ENCODE data around the gene ZNF415.

Gene ZNF415

DNA sequence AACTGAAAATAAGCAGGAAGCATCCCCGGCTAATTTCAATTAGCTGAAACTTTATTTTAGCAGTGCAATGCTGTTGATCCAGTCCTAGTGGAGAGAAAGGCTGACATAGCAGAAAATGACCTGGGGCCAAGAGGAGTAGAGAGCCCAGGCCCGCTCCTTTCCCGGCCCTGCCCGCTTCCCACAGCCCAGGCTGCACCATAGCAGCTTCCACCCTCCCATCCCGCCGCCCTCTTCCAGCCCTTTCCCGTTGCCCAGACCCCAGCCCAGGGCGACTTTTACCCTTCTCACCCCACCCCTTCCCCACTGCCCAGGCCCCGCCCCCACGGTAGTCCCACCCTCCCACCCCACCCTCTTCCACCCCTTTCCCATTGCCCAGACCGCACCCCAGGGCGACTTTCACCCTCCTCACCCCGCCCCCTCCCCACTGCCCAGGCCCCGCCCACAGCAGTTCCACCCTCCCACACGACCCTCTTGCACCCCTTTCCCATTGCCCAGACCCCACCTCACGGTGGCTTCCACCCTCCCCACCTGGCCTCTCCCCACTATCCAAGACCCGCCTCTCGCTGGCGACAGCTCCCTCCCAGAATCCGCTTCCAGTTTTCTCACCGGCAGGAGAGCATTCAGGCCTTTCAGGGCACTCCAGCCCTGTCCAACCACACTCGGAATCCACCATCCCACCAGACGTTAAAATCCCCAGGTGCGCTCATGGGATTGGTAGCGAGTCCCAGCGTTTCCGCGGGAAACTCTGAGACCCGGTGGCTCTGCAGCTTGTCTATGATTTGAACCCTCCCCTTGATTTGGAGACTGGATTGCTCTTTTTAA, 37.7 kb downstream of the ZNF415 start:
- Histone ChIP-seq H3K4me1 (ENCODE audit: control insufficient read depth, insufficient read depth, low read length) (no peaks in the 10 kb centered on the region), H3K9me3 (ENCODE audit: control insufficient read depth, insufficient read depth, low read depth, low read length) (peaks cover 2% of the 10 kb centered on the region; the same call in 1 of the 2 replicates), H3K36me3 (ENCODE audit: control insufficient read depth in 2 of 2, insufficient read depth in 1 of 2, low read length in 2 of 2) (peaks cover 0 to 49% of the 10 kb centered on the region in 2 experiments; a peak in 2 of 3 replicates), H3K27ac (ENCODE audit: extremely low read depth, low read depth, low read length) (no peak overlapping the region), H3K4me3 (ENCODE audit: low read depth, low read length) (no peak overlapping the region)
- TF ChIP-seq ZBTB21 (tag by site-specific recombination; IDR thresholded peaks at IDR 0.05) (no peak), ZNF747 (tag by site-specific recombination; IDR thresholded peaks at IDR 0.05) (no peak), ZNF521 (tag by site-specific recombination; IDR thresholded peaks at IDR 0.05) (no peak), ZNF433 (tag by site-specific recombination; IDR thresholded peaks at IDR 0.05; ENCODE audit: low read depth) (no peak), ZNF138 (tag by site-specific recombination; IDR thresholded peaks at IDR 0.05; ENCODE audit: borderline replicate concordance) (no peak)
- POLR2A ChIA-PET = no interaction called here
- CTCF ChIA-PET = no interaction called here

DNA sequence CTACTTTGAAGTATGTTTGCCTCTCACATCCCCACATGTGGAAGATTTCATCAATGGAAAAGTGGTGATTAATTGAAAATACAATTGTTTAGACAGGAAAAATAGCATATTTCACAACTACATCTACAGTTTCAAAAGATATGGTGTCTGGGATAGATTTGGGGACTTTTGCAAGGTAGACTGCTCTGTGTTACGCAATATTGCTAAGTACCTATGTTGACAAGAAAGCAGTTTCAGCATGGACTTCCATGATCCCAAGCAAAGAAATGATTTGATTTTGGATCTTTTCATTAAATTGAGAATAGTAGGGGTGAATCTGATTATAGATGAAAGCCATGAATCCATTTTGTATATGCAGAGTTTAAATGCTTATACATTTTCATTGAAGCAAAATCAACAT, 40.0 kb downstream of the ZNF415 start:
- POLR2A ChIA-PET = no interaction called here
- H3K9me3 ChIP-seq (ENCODE audit: control insufficient read depth, insufficient read depth, low read depth, low read length) = peaks cover 2% of the 10 kb centered on the region; the same call in 1 of the 2 replicates
- no peak overlapping the region for H3K4me3 ChIP-seq (ENCODE audit: low read depth, low read length)
- H3K4me1 ChIP-seq (ENCODE audit: control insufficient read depth, insufficient read depth, low read length) = no peaks in the 10 kb centered on the region
- H3K27ac ChIP-seq (ENCODE audit: extremely low read depth, low read depth, low read length) = no peak overlapping the region
- TF ChIP-seq ZNF549 (tag by site-specific recombination; IDR thresholded peaks at IDR 0.05) (no peak), ZNF423 (tag by site-specific recombination; IDR thresholded peaks at IDR 0.05) (no peak), ZNF660 (tag by site-specific recombination; IDR thresholded peaks at IDR 0.05) (no peak), ZFP69B (tag by site-specific recombination; IDR thresholded peaks at IDR 0.05) (no peak), YY1 (tag by site-specific recombination; IDR thresholded peaks at IDR 0.05) (no peak), ZNF26 (tag by site-specific recombination; IDR thresholded peaks at IDR 0.05) (no peak), ZNF214 (tag by site-specific recombination; IDR thresholded peaks at IDR 0.05; ENCODE audit: borderline replicate concordance) (no peak), BCL11A (tag by site-specific recombination; IDR thresholded peaks at IDR 0.05; ENCODE audit: low read depth) (no peak), CTCF (tag by site-specific recombination; IDR thresholded peaks at IDR 0.05) (no peak), ZNF335 (tag by site-specific recombination; conservative IDR thresholded peaks at IDR 0.05) (no peak), ZNF544 (tag by site-specific recombination; IDR thresholded peaks at IDR 0.05) (no peak), ZNF777 (tag by site-specific recombination; IDR thresholded peaks at IDR 0.05; ENCODE audit: borderline replicate concordance) (no peak), ZNF843 (tag by site-specific recombination; IDR thresholded peaks at IDR 0.05) (no peak), SP2 (tag by site-specific recombination; IDR thresholded peaks at IDR 0.05) (no peak)
- TF ChIP-seq, protein P1, sequence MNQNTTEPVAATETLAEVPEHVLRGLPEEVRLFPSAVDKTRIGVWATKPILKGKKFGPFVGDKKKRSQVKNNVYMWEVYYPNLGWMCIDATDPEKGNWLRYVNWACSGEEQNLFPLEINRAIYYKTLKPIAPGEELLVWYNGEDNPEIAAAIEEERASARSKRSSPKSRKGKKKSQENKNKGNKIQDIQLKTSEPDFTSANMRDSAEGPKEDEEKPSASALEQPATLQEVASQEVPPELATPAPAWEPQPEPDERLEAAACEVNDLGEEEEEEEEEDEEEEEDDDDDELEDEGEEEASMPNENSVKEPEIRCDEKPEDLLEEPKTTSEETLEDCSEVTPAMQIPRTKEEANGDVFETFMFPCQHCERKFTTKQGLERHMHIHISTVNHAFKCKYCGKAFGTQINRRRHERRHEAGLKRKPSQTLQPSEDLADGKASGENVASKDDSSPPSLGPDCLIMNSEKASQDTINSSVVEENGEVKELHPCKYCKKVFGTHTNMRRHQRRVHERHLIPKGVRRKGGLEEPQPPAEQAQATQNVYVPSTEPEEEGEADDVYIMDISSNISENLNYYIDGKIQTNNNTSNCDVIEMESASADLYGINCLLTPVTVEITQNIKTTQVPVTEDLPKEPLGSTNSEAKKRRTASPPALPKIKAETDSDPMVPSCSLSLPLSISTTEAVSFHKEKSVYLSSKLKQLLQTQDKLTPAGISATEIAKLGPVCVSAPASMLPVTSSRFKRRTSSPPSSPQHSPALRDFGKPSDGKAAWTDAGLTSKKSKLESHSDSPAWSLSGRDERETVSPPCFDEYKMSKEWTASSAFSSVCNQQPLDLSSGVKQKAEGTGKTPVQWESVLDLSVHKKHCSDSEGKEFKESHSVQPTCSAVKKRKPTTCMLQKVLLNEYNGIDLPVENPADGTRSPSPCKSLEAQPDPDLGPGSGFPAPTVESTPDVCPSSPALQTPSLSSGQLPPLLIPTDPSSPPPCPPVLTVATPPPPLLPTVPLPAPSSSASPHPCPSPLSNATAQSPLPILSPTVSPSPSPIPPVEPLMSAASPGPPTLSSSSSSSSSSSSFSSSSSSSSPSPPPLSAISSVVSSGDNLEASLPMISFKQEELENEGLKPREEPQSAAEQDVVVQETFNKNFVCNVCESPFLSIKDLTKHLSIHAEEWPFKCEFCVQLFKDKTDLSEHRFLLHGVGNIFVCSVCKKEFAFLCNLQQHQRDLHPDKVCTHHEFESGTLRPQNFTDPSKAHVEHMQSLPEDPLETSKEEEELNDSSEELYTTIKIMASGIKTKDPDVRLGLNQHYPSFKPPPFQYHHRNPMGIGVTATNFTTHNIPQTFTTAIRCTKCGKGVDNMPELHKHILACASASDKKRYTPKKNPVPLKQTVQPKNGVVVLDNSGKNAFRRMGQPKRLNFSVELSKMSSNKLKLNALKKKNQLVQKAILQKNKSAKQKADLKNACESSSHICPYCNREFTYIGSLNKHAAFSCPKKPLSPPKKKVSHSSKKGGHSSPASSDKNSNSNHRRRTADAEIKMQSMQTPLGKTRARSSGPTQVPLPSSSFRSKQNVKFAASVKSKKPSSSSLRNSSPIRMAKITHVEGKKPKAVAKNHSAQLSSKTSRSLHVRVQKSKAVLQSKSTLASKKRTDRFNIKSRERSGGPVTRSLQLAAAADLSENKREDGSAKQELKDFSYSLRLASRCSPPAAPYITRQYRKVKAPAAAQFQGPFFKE (tag by site-specific recombination; IDR thresholded peaks at IDR 0.05; ENCODE audit: borderline replicate concordance) = no peak
- TF ChIP-seq, protein P2, sequence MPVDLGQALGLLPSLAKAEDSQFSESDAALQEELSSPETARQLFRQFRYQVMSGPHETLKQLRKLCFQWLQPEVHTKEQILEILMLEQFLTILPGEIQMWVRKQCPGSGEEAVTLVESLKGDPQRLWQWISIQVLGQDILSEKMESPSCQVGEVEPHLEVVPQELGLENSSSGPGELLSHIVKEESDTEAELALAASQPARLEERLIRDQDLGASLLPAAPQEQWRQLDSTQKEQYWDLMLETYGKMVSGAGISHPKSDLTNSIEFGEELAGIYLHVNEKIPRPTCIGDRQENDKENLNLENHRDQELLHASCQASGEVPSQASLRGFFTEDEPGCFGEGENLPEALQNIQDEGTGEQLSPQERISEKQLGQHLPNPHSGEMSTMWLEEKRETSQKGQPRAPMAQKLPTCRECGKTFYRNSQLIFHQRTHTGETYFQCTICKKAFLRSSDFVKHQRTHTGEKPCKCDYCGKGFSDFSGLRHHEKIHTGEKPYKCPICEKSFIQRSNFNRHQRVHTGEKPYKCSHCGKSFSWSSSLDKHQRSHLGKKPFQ (tag by site-specific recombination; IDR thresholded peaks at IDR 0.05) = no peak
- peaks cover 0 to 53% of the 10 kb centered on the region in 2 experiments; a peak in 2 of 3 replicates for H3K36me3 ChIP-seq (ENCODE audit: control insufficient read depth in 2 of 2, insufficient read depth in 1 of 2, low read length in 2 of 2)
- CTCF ChIA-PET = no interaction called here

Measured in HEK293 (cell line).